D721Med (cell line): ENCODE measurements around the gene EEA1.

Source experiments
- DNase-seq: peaks from one replicate; pipeline ENCODE4 v3.0.0; 2011; ENCODE audit warnings: low spot score; ENCODE audit not compliant: insufficient read length
- FAIRE-seq: peaks from 2 replicates; lab custom pipeline; 2011; peaks lifted over from hg19 to GRCh38; lab: Jason Lieb, UNC
- TF ChIP-seq, protein P1 (sequence below): IDR thresholded peaks from 2 replicates; pipeline ENCODE4 v1.5.1; 2012; ENCODE audit warnings: mild to moderate bottlenecking, control low read depth; ENCODE audit not compliant: insufficient read depth; ENCODE audit errors: missing control alignments

EEA1 gene

DNA sequence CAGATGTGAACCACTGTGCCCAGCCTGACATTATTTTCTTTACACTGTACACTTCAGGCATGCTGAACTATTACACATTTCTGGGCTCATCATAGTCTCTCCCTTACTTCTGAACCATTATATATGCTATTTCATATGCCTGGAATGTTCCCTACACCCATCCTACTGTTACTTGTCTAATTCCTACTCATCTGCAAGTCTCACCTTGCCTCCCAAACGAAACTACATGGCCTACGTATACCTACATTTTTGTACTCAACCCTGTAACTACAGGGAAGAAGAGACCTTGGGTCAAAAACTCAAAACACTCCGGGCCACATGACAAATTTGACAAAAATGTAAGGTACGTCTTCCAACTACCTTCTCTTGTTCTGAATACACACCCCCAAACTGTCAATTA is 9.5 kb upstream of the EEA1 start:
- DNase-seq, result no peak
- FAIRE-seq, result no peak
- TF ChIP-seq, protein P1, sequence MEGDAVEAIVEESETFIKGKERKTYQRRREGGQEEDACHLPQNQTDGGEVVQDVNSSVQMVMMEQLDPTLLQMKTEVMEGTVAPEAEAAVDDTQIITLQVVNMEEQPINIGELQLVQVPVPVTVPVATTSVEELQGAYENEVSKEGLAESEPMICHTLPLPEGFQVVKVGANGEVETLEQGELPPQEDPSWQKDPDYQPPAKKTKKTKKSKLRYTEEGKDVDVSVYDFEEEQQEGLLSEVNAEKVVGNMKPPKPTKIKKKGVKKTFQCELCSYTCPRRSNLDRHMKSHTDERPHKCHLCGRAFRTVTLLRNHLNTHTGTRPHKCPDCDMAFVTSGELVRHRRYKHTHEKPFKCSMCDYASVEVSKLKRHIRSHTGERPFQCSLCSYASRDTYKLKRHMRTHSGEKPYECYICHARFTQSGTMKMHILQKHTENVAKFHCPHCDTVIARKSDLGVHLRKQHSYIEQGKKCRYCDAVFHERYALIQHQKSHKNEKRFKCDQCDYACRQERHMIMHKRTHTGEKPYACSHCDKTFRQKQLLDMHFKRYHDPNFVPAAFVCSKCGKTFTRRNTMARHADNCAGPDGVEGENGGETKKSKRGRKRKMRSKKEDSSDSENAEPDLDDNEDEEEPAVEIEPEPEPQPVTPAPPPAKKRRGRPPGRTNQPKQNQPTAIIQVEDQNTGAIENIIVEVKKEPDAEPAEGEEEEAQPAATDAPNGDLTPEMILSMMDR, result no peak

DNA sequence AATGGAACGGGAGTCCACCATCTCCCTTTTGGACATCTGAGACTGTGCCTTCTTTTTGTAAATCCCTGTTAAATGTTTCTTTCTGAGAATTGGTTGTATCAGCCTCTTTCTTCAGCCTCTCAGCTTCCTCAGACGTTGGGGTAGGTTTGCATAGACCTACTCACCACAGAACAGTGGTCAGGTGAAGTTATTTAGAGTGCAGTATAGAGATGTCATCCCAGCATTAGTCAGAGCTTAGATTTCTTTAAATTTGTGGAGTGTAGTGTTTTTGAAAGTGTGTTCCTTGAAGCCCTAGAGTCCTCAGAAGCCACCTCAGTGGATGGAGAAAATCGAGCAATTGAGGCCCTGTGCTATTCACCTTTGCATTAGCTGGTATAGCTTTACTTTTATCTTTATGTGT is 8.9 kb upstream of the EEA1 start:
- no peak for DNase-seq
- no peak for FAIRE-seq
- TF ChIP-seq, protein P1, result no peak

DNA sequence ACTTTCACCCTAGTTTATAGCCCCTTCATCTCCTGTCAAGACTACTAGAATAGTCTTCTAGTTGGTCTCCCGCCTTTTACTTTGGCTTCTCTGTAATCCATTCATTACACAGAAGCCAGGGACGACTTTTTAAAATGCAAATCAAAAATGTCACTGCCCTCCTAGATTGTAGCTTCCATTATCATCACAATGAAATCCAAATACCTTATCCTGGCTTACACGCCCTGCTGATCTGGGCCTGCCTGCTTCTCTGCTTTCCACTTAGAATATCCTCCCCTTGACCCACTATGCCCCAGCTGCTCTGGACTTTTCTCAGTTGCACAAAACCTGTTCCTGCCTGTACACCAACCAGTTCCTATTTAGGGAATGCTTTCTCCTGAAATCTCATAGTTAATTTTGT is 4.5 kb upstream of the EEA1 start:
- no peak for DNase-seq
- no peak for FAIRE-seq

DNA sequence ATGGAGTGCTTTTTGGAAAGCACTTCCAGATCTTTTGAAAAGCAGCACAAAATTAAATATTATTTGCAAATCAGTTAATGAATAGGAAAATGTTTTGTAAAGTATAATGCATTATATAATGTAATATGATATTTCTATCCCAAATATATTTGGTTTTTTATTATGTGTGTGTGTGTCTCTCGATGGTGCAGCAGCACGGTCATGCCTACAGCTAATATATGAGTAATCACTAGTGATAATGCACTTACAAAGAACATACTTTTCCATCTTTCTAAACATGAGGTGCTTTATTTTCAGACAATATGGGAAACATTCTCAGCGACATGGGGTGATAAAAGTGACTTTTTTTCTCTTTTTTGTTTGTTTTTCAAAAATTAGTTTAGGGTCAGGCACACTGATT is 1.3 kb upstream of the EEA1 start:
- FAIRE-seq (no peak), DNase-seq (no peak)
- TF ChIP-seq, protein P1, result no peak

More for the DNA sequence above, 4.5 kb upstream of the EEA1 start:
- TF ChIP-seq, protein P1, result no peak

DNA sequence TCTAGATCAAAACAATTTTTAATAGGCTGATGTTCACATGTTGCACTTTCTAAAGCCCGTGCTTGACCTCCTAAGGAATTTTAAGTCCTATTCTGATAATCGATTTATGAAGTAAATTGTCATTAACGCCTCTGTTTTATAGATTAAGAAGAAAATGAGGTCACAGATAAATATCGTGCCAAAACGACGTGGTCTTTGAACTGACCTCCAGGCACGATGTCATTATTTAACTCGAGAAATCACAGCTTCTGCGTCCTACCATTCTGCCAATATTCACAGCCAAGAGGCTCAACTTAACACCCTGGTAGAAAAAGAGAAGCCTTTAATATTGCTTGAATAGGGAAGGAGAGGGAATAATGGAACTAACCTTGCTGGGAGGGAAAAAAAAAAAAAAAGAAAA is 888 bp upstream of the EEA1 start:
- FAIRE-seq (no peak), DNase-seq (no peak)
- TF ChIP-seq, protein P1, result no peak

DNA sequence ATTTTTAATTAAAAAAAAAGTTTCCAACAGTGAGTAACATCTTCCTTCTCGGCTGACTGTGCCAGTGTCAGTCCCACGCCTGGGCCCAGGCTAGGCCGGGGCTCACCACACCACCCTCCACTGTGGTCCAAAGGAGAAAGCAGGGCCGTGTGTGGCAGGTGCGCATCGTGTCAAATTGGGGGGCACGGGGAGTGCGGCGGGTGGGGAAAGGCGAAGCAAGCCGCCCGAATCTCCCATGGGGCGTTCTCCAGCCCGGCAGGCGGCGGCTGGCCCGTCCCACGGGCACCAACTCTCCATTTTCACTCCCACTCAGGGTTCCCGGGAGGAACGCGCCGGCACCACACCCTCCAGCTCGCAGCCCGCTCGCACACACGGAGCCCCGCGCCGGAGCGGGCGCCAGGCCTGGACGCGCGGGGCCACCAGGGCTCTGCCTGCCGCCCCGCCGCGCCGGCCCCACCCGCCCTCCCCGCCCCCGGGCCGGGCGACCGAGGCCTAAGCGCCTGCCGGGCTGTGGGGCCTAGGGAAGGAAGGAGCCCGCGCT is 604 bp downstream of the EEA1 start:
- no peak for FAIRE-seq
- TF ChIP-seq, protein P1, result no peak
- DNase-seq, result no peak

DNA sequence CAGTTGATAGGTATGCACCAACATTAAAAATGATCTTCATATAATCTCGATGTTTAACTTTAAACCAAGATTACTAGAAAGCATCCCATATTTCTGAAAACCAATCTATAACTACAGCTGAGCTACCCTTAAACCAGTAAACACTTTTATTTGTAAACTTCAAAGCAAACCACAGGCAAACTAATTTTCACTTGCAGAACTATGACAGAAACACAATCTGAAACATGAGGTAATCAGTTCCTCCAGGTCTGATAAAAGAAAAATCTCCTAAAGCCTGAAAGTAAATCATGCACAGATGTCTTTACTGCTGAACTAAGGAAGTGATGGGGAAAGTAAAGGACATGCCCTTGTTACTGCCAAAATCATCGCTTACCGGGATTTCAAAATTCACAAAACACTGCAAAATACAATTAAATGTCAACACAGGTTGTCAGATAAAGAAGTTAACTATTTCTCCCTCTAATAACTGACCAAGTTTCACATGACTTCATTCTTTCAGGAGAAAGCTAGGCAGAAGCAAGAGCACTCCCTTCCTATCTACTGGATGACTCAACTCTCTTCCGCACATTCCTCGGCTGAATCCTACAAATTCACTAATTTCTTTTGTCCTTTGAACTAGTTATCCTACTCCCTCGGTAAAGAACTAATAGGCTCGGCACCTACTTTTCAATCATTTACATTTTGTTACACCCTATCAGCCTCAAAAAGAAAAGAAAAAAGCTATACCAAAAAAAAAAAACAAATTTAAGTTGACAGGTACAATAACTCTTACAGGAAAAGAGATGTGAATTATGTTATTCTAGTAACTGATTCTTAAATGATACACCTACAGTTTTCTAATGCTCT is 1.4 kb downstream of the EEA1 start:
- no peak for DNase-seq
- TF ChIP-seq, protein P1, result no peak
- no peak for FAIRE-seq
